Left lung (tissue), 10 donors: ENCODE results near the gene PAX6. TPM values are rescaled to one million over a fixed set of nuclear protein-coding genes. Genes with fewer than 3 reads are reported as not detected.

ENCODE experiments used
- ATAC-seq: fragments of 200-7000 bp; cut with Tn5 transposase; one replicate; pipeline ENCODE4 v1.9.1; 2020; ENCODE audit warnings: moderate library complexity
- DNase-seq, 4 donors: peaks; one replicate each; pipeline ENCODE4 v3.0.0-alpha.2; 2013 to 2020
- H3K27ac ChIP-seq, 2 donors: fragments of 200-600 bp; sonication (generic) in 1 of 2; one replicate each; pipeline versions ENCODE4 v1.5.0 to v1.8.0; 2020 to 2021
- H3K27me3 ChIP-seq, 2 donors: fragments of 200-600 bp; sonication (generic) in 1 of 2; one replicate each; pipeline versions ENCODE4 v1.5.0 to v1.8.0; 2020 to 2021
- H3K36me3 ChIP-seq, 2 donors: fragments of 200-600 bp; sonication (generic) in 1 of 2; one replicate each; pipeline versions ENCODE4 v1.5.0 to v1.8.0; 2020 to 2021
- H3K4me1 ChIP-seq, 2 donors: fragments of 200-600 bp; one replicate each; pipeline ENCODE4 v1.8.0; 2021
- H3K4me3 ChIP-seq, 2 donors: fragments of 200-600 bp; sonication (generic) in 1 of 2; one replicate each; pipeline versions ENCODE4 v1.5.0 to v1.8.0; 2020 to 2021; ENCODE audit warnings: mild to moderate bottlenecking in 1 of 2
- H3K9me3 ChIP-seq, 2 donors: fragments of 200-600 bp; sonication (generic) in 1 of 2; one replicate each; pipeline versions ENCODE4 v1.5.0 to v1.8.0; 2020 to 2021
- intact Hi-C, 2 donors: fragments of 100-400 bp; cut with DNase I; formaldehyde crosslinking; loops; one replicate each; pipeline versions ENCODE4 v1.11.2 to v1.14.2; 2022
- polyA plus RNA-seq, 6 donors: library from polyadenylated mRNA; unstranded; fragments of 120-200 nt; gene quantifications; one replicate each; pipeline ENCODE4 v1.2.1, GENCODE V29; 2013; ENCODE audit not compliant: insufficient read length in 6 of 6
- total RNA-seq, 2 donors: library from RNA; stranded (reverse); fragmentation: NEBNext Ultra II Directional; extraction: Animal tissue kit (Norgen Biotek cat#: 25700); gene quantifications; one replicate each; pipeline ENCODE4 v1.2.1, GENCODE V29; 2021
- TF ChIP-seq, protein P1 (sequence below), 2 donors: fragments of 200-600 bp; sonication (generic) in 1 of 2; IDR thresholded peaks; one replicate each; pipeline versions ENCODE4 v1.5.0 to v1.8.0; 2021; ENCODE audit warnings: antibody characterized with exemption in 2 of 2
- donor health status: DM: no; HTN: yes; CAD: no.
- donor health status: DM: no; HTN: no; CAD: no.

The PAX6 gene
- total and polyA plus RNA-seq, 8 donors, result 0.07 to 0.18 (median 0.10) TPM; not detected in 4

DNA sequence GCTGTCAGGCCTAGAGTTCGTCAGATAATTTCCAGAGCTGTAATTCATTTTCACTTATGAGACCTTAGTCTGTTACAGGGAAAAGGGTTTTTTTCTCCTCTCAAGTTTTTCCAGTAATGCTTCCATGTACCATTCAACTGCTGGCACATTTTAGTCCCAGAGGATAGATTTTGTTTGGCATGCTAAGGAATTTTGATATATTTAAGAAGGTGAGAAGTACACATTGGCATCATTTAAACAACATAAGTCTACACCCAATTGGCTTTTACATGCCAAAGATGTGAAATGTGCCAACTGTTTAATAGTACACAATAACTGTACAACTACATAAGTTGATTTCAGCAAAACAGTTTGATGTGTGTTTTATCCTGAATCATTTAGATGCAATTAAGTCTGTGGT, 71.0 kb downstream of the PAX6 start:
- DNase-seq (no peak), ATAC-seq (no peak)
- Histone ChIP-seq H3K36me3 (no peaks in the 10 kb centered on the region), H3K27me3 (no peaks in the 10 kb centered on the region), H3K4me3 (no peak overlapping the region), H3K4me1 (no peaks in the 10 kb centered on the region), H3K27ac (no peak overlapping the region), H3K9me3 (peaks cover 0 to 28% of the 10 kb centered on the region in 2 donors)
- TF ChIP-seq, protein P1, sequence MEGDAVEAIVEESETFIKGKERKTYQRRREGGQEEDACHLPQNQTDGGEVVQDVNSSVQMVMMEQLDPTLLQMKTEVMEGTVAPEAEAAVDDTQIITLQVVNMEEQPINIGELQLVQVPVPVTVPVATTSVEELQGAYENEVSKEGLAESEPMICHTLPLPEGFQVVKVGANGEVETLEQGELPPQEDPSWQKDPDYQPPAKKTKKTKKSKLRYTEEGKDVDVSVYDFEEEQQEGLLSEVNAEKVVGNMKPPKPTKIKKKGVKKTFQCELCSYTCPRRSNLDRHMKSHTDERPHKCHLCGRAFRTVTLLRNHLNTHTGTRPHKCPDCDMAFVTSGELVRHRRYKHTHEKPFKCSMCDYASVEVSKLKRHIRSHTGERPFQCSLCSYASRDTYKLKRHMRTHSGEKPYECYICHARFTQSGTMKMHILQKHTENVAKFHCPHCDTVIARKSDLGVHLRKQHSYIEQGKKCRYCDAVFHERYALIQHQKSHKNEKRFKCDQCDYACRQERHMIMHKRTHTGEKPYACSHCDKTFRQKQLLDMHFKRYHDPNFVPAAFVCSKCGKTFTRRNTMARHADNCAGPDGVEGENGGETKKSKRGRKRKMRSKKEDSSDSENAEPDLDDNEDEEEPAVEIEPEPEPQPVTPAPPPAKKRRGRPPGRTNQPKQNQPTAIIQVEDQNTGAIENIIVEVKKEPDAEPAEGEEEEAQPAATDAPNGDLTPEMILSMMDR (IDR thresholded peaks at IDR 0.05), result no peak
- intact Hi-C loops, result no loop called here
